Activated naive CD4-positive, alpha-beta T cell treated with Interleukin-2 at 50 U/mL for 16 hours (primary cell): ENCODE measurements around the gene FZD7.

Source experiments
- DNase-seq: peaks from one replicate; pipeline ENCODE4 v3.0.0-alpha.2; 2020

FZD7 gene

GRCh38 chr2:202033317-202034248, at the start of gene FZD7:
TSS of gene FZD7 (plus strand) at chr2:202033855. CDS start at chr2:202034648, 793 bp downstream.
- DNase-seq: peak; percentile 87

GRCh38 chr2:201984333-201984732, 49.3 kb upstream of the FZD7 start:
- no peak for DNase-seq

- no peak for DNase-seq
Measured at GRCh38 chr2:201984800-201985525, 48.7 kb upstream of the FZD7 start.

GRCh38 chr2:201985728-201986462, 47.8 kb upstream of the FZD7 start:
- no peak for DNase-seq

GRCh38 chr2:201986463-201986735, 47.3 kb upstream of the FZD7 start:
- DNase-seq: no peak

GRCh38 chr2:201987426-201987825, 46.2 kb upstream of the FZD7 start:
- no peak for DNase-seq

- no peak for DNase-seq
Measured at GRCh38 chr2:201990069-201990468, 43.6 kb upstream of the FZD7 start.

- no peak for DNase-seq
Measured at GRCh38 chr2:201992960-201993359, 40.7 kb upstream of the FZD7 start.

GRCh38 chr2:201994973-201995638, 38.5 kb upstream of the FZD7 start:
- no peak for DNase-seq

- DNase-seq: no peak
Measured at GRCh38 chr2:201996006-201996405, 37.6 kb upstream of the FZD7 start.

- DNase-seq: no peak
Measured at GRCh38 chr2:201996679-201997314, 36.9 kb upstream of the FZD7 start.

- no peak for DNase-seq
Measured at GRCh38 chr2:201999279-201999678, 34.4 kb upstream of the FZD7 start.

GRCh38 chr2:202001826-202002225, 31.8 kb upstream of the FZD7 start:
- no peak for DNase-seq

GRCh38 chr2:202002381-202002780, 31.3 kb upstream of the FZD7 start:
- no peak for DNase-seq

- DNase-seq: no peak
Measured at GRCh38 chr2:202005272-202005887, 28.3 kb upstream of the FZD7 start.

GRCh38 chr2:202006301-202006700, 27.4 kb upstream of the FZD7 start:
- no peak for DNase-seq

GRCh38 chr2:202007015-202007982, 26.4 kb upstream of the FZD7 start:
- DNase-seq: no peak

- no peak for DNase-seq
Measured at GRCh38 chr2:202007983-202008354, 25.7 kb upstream of the FZD7 start.

- no peak for DNase-seq
Measured at GRCh38 chr2:202009019-202009481, 24.6 kb upstream of the FZD7 start.

- no peak for DNase-seq
Measured at GRCh38 chr2:202009581-202009980, 24.1 kb upstream of the FZD7 start.

- DNase-seq: no peak
Measured at GRCh38 chr2:202014318-202014717, 19.3 kb upstream of the FZD7 start.
